ENCODE results near the gene LRRC75B. TPM values are rescaled to one million over a fixed set of nuclear protein-coding genes. Genes with fewer than 3 reads are reported as not detected.
"Not testable (repeated sequence)": the region's sequence is repeated elsewhere in the genome, so short reads cannot be mapped to it uniquely, and the experiment has no call there.

The LRRC75B gene
- total and polyA plus RNA-seq, 2 donors (not counting 3 experiments of a cell fraction or from before 2014, with no cell fraction given), result 8.9 to 15.0 TPM

- DNase-seq (ENCODE audit: low read depth, low spot score); H3K4me3 ChIP-seq (replicated peaks in 1 of 3; ENCODE audit: insufficient read depth in 1 of 3, low read depth in 1 of 3, low read length in 3 of 3); POLR2A ChIA-PET; H3K9me1 ChIP-seq (replicated peaks; ENCODE audit: control insufficient read depth, extremely low read depth, insufficient read depth, low read length); H3K36me3 ChIP-seq (ENCODE audit: control insufficient read depth in 2 of 2, extremely low read depth in 1 of 2, insufficient read depth in 2 of 2, low read length in 2 of 2); H3K9me3 ChIP-seq (replicated peaks; ENCODE audit: control insufficient read depth, insufficient read depth, low read length); H2AFZ ChIP-seq (ENCODE audit: low read depth, low read length); H3K79me2 ChIP-seq (ENCODE audit: control insufficient read depth, insufficient read depth, low read length); H3K4me2 ChIP-seq (ENCODE audit: insufficient read depth, low read length); H4K20me1 ChIP-seq (replicated peaks; ENCODE audit: control insufficient read depth, extremely low read depth, insufficient read depth, low read length); BruUV-seq (replicated peaks); H3K27me3 ChIP-seq (ENCODE audit: control insufficient read depth in 2 of 2, insufficient read depth in 2 of 2, low read length in 2 of 2); FAIRE-seq; CTCF ChIA-PET; H3K27ac ChIP-seq (ENCODE audit: insufficient read depth, low read depth, low read length); dilution Hi-C loops (cut with MboI; ENCODE audit: extremely low pct_ligation_motif_present, low sequenced_read_pairs); intact Hi-C loops (cut with micrococcal nuclease); H3K9ac ChIP-seq (replicated peaks; ENCODE audit: extremely low read depth, insufficient read depth, low read length): not testable (repeated sequence)
- H3K4me1 ChIP-seq (ENCODE audit: control insufficient read depth, extremely low read depth, insufficient read depth, low read length), result peaks cover 12% of the 10 kb centered on the region
These were observed 4.2 kb upstream of the LRRC75B start for GRCh38 chr22:24597076-24597475.

- Histone ChIP-seq H3K4me1 (ENCODE audit: control insufficient read depth, extremely low read depth, insufficient read depth, low read length) (peaks cover 7% of the 10 kb centered on the region), H3K27ac (ENCODE audit: insufficient read depth, low read depth, low read length) (no peak overlapping the region), H2AFZ (ENCODE audit: low read depth, low read length) (no peak overlapping the region), H3K4me3 (replicated peaks in 1 of 3; ENCODE audit: insufficient read depth in 1 of 3, low read depth in 1 of 3, low read length in 3 of 3) (no peak overlapping the region), H3K9ac (replicated peaks; ENCODE audit: extremely low read depth, insufficient read depth, low read length) (no peak overlapping the region), H3K36me3 (ENCODE audit: control insufficient read depth in 2 of 2, extremely low read depth in 1 of 2, insufficient read depth in 2 of 2, low read length in 2 of 2) (no peaks in the 10 kb centered on the region), H4K20me1 (replicated peaks; ENCODE audit: control insufficient read depth, extremely low read depth, insufficient read depth, low read length) (no peaks in the 10 kb centered on the region), H3K27me3 (ENCODE audit: control insufficient read depth in 2 of 2, insufficient read depth in 2 of 2, low read length in 2 of 2) (no peaks in the 10 kb centered on the region), H3K9me3 (replicated peaks; ENCODE audit: control insufficient read depth, insufficient read depth, low read length) (no peaks in the 10 kb centered on the region), H3K4me2 (ENCODE audit: insufficient read depth, low read length) (no peak overlapping the region), H3K79me2 (ENCODE audit: control insufficient read depth, insufficient read depth, low read length) (no peaks in the 10 kb centered on the region), H3K9me1 (replicated peaks; ENCODE audit: control insufficient read depth, extremely low read depth, insufficient read depth, low read length) (no peaks in the 10 kb centered on the region)
- intact Hi-C loops (cut with micrococcal nuclease), result no loop called here
- no peak for DNase-seq (ENCODE audit: low read depth, low spot score)
- CTCF ChIA-PET, result no interaction called here
- POLR2A ChIA-PET, result no interaction called here
- TF ChIP-seq EZH2 (IDR thresholded peaks at IDR 0.05; ENCODE audit: borderline replicate concordance, low read depth, low read length, severe bottlenecking), result no peak
- no peak for TF ChIP-seq MYC (IDR thresholded peaks at IDR 0.05; ENCODE audit: low read depth, low read length)
- no peak for TF ChIP-seq FOS (IDR thresholded peaks at IDR 0.05; ENCODE audit: borderline replicate concordance, insufficient read depth, low read length)
- TF ChIP-seq JUN (IDR thresholded peaks at IDR 0.05; ENCODE audit: borderline replicate concordance, insufficient read depth, insufficient read length, low read depth), result no peak
- TF ChIP-seq CTCF (IDR thresholded peaks at IDR 0.05; ENCODE audit: extremely low read depth in 1 of 2, insufficient read depth in 1 of 2, low read depth in 1 of 2, low read length in 2 of 2), result no peak
- TF ChIP-seq GATA2 (IDR thresholded peaks at IDR 0.05; ENCODE audit: insufficient read depth, insufficient read length, low read depth, low read length), result no peak
- no peak for TF ChIP-seq POLR2AphosphoS5 (IDR thresholded peaks at IDR 0.05; ENCODE audit: insufficient read depth, low read depth, low read length)
- TF ChIP-seq MAX (IDR thresholded peaks at IDR 0.05; ENCODE audit: insufficient read depth, insufficient read length), result no peak
- TF ChIP-seq POLR2A (IDR thresholded peaks at IDR 0.05; ENCODE audit: low read depth, low read length), result no peak
- dilution Hi-C loops (cut with MboI; ENCODE audit: extremely low pct_ligation_motif_present, low sequenced_read_pairs), result no loop called here
- no peak for FAIRE-seq
- no TSS peak for BruUV-seq (replicated peaks)
These were observed 3.0 kb upstream of the LRRC75B start for GRCh38 chr22:24595863-24596262.
